GM21717 (cell line): ENCODE data around the gene C16orf89.
"Not testable (repeated sequence)": the region's sequence is repeated elsewhere in the genome, so short reads cannot be mapped to it uniquely, and the experiment has no call there.

Source experiments
- ATAC-seq: cut with Tn5 transposase; IDR thresholded peaks from one replicate; pipeline ENCODE4 v1.9.1; 2021; ENCODE audit warnings: mild to moderate bottlenecking, moderate library complexity; ENCODE audit not compliant: unreplicated experiment

The C16orf89 gene

GRCh38 chr16:5084802-5085201, 19.0 kb upstream of the C16orf89 start:
- ATAC-seq = not testable (repeated sequence)

- ATAC-seq = not testable (repeated sequence)
Measured at GRCh38 chr16:5084099-5084731, 18.5 kb upstream of the C16orf89 start.

GRCh38 chr16:5083646-5084045, 17.9 kb upstream of the C16orf89 start:
- ATAC-seq = not testable (repeated sequence)

GRCh38 chr16:5080996-5081395, 15.2 kb upstream of the C16orf89 start:
- not testable (repeated sequence) for ATAC-seq

- ATAC-seq = not testable (repeated sequence)
Measured at GRCh38 chr16:5080461-5080860, 14.7 kb upstream of the C16orf89 start.

- no peak for ATAC-seq
Measured at GRCh38 chr16:5078626-5079025, 12.9 kb upstream of the C16orf89 start.

GRCh38 chr16:5077304-5077703, 11.5 kb upstream of the C16orf89 start:
- ATAC-seq = no peak

GRCh38 chr16:5075637-5076036, 9.9 kb upstream of the C16orf89 start:
- no peak for ATAC-seq

- ATAC-seq = not testable (repeated sequence)
Measured at GRCh38 chr16:5073771-5074170, 8.0 kb upstream of the C16orf89 start.

GRCh38 chr16:5073279-5073629, 7.5 kb upstream of the C16orf89 start:
- no peak for ATAC-seq

GRCh38 chr16:5072334-5073278, 6.8 kb upstream of the C16orf89 start:
- ATAC-seq = no peak

- ATAC-seq = peak; percentile 77
Measured at GRCh38 chr16:5071681-5072333, 6.1 kb upstream of the C16orf89 start, which contains the start of gene ALG1. ALG1 (plus strand) TSS chr16:5071843; CDS start chr16:5071850, 7 bp downstream.

- ATAC-seq = no peak
Measured at GRCh38 chr16:5071341-5071680, 5.6 kb upstream of the C16orf89 start.

- ATAC-seq = no peak
Measured at GRCh38 chr16:5070431-5071186, 4.9 kb upstream of the C16orf89 start.

GRCh38 chr16:5069854-5070253, 4.1 kb upstream of the C16orf89 start:
- no peak for ATAC-seq

- ATAC-seq = no peak
Measured at GRCh38 chr16:5069048-5069447, 3.3 kb upstream of the C16orf89 start.

GRCh38 chr16:5066511-5066910, 755 bp upstream of the C16orf89 start:
- no peak for ATAC-seq

GRCh38 chr16:5065326-5065725, 430 bp downstream of the C16orf89 start:
- no peak for ATAC-seq

GRCh38 chr16:5064915-5065314, 841 bp downstream of the C16orf89 start:
- no peak for ATAC-seq

- ATAC-seq = no peak
Measured at GRCh38 chr16:5062790-5063765, 2.7 kb downstream of the C16orf89 start.
